ENCODE measurements around the gene EVI5. TPM values are rescaled to one million over a fixed set of nuclear protein-coding genes. Genes with fewer than 3 reads are reported as not detected.
"Not testable (repeated sequence)": the region's sequence is repeated elsewhere in the genome, so short reads cannot be mapped to it uniquely, and the experiment has no call there.

Gene EVI5
- total RNA-seq, 4 donors from 2014 or later, result 39.5 to 49.7 (median 48.6) TPM

- H3K27me3 ChIP-seq, result no peaks in the 10 kb centered on the region
- no peaks in the 10 kb centered on the region for H3K9me3 ChIP-seq
- TF ChIP-seq EP300 (IDR thresholded peaks at IDR 0.05) (no peak), POLR2A (IDR thresholded peaks at IDR 0.05) (no peak), POLR2AphosphoS5 (IDR thresholded peaks at IDR 0.05) (no peak), CTCF (IDR thresholded peaks at IDR 0.05) (no peak)
- H3K27ac ChIP-seq, result no peak overlapping the region
- 93 to 100% methylated on average over 2 of the region's 2 CpGs for WGBS, 2 donors (ENCODE audit: low coverage in 1 of 2)
- H3K4me3 ChIP-seq, result no peak overlapping the region
- H3K4me1 ChIP-seq, result no peaks in the 10 kb centered on the region
- H3K36me3 ChIP-seq, result peaks cover 0 to 10% of the 10 kb centered on the region in 2 donors
- no peak for ATAC-seq
Observed at GRCh38 chr1:92527670-92528069, 257.2 kb downstream of the EVI5 start.

- H3K27ac ChIP-seq, ATAC-seq, H3K9me3 ChIP-seq, H3K27me3 ChIP-seq, H3K4me3 ChIP-seq, H3K4me1 ChIP-seq: not testable (repeated sequence)
- H3K36me3 ChIP-seq, result peaks cover 0 to 11% of the 10 kb centered on the region in 2 donors
- WGBS, 2 donors (ENCODE audit: low coverage in 1 of 2), result 87 to 97% methylated on average over 5 to 9 of the region's 9 CpGs
Observed at GRCh38 chr1:92524944-92525590, 259.8 kb downstream of the EVI5 start.

- Histone ChIP-seq H3K4me1 (no peaks in the 10 kb centered on the region), H3K27ac (no peak overlapping the region), H3K4me3 (no peak overlapping the region), H3K9me3 (no peaks in the 10 kb centered on the region), H3K36me3 (peaks cover 0 to 8% of the 10 kb centered on the region in 2 donors), H3K27me3 (no peaks in the 10 kb centered on the region)
- no peak for TF ChIP-seq EP300 (IDR thresholded peaks at IDR 0.05)
- TF ChIP-seq POLR2AphosphoS5 (IDR thresholded peaks at IDR 0.05), result no peak
- TF ChIP-seq CTCF (IDR thresholded peaks at IDR 0.05), result no peak
- TF ChIP-seq POLR2A (IDR thresholded peaks at IDR 0.05), result no peak
- 69 to 93% methylated on average over 2 of the region's 2 CpGs for WGBS, 2 donors (ENCODE audit: low coverage in 1 of 2)
- ATAC-seq, result no peak
Observed at GRCh38 chr1:92519043-92519442, 265.9 kb downstream of the EVI5 start.

- WGBS, 2 donors (ENCODE audit: low coverage in 1 of 2), result 92 to 100% methylated on average over 1 of the region's 1 CpG
- no peaks in the 10 kb centered on the region for H3K9me3 ChIP-seq
- no peak for ATAC-seq
- no peak for TF ChIP-seq EP300 (IDR thresholded peaks at IDR 0.05)
- no peak for TF ChIP-seq POLR2A (IDR thresholded peaks at IDR 0.05)
- no peak for TF ChIP-seq CTCF (IDR thresholded peaks at IDR 0.05)
- TF ChIP-seq POLR2AphosphoS5 (IDR thresholded peaks at IDR 0.05), result no peak
- H3K4me1 ChIP-seq, result no peaks in the 10 kb centered on the region
- no peaks in the 10 kb centered on the region for H3K27me3 ChIP-seq
- no peak overlapping the region for H3K4me3 ChIP-seq
- peaks cover 0 to 22% of the 10 kb centered on the region in 2 donors for H3K36me3 ChIP-seq
- no peak overlapping the region for H3K27ac ChIP-seq
Observed at GRCh38 chr1:92516574-92516973, 268.3 kb downstream of the EVI5 start.

GRCh38 chr1:92515796-92516201, 269.1 kb downstream of the EVI5 start:
- Histone ChIP-seq H3K27me3 (no peaks in the 10 kb centered on the region), H3K4me3 (no peak overlapping the region), H3K9me3 (no peaks in the 10 kb centered on the region), H3K27ac (no peak overlapping the region), H3K36me3 (peaks cover 0 to 22% of the 10 kb centered on the region in 2 donors), H3K4me1 (no peaks in the 10 kb centered on the region)
- ATAC-seq, result no peak
- WGBS, 2 donors (ENCODE audit: low coverage in 1 of 2), result 78 to 97% methylated on average over 3 of the region's 3 CpGs
- TF ChIP-seq POLR2AphosphoS5 (IDR thresholded peaks at IDR 0.05) (no peak), POLR2A (IDR thresholded peaks at IDR 0.05) (no peak), CTCF (IDR thresholded peaks at IDR 0.05) (no peak), EP300 (IDR thresholded peaks at IDR 0.05) (no peak)

All from gastroesophageal sphincter (tissue), 4 donors.